ENCODE measurements around the gene C1orf216. TPM values are rescaled to one million over a fixed set of nuclear protein-coding genes. Genes with fewer than 3 reads are reported as not detected.

The C1orf216 gene
- total RNA-seq, 1 experiment from 2014 or later, result 13.9 TPM

DNA sequence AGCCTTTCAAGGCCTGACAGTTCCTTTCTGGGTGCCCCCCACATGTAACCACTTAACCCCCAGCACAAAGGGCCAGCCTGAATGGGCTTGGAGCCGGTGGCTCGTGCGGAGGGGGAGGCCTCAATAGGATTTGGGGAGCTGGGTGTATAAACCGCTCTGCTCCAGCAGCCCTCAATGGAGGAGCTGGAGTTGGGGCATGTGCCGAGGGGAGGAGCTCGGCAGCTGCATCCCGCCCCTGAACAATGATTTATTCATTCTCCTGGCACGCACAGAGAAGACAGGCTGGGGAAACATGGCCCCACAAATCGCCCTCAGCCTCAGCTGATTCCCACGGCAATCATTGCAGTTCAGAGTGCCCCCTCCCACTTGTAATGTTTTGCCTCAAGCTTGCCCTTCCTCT lies 6.9 kb upstream of the C1orf216 start:
- Histone ChIP-seq H3K27ac (ENCODE audit: low read depth, low read length) (no peak overlapping the region), H2AFZ (ENCODE audit: low read depth, low read length, poor library complexity, severe bottlenecking) (no peak overlapping the region), H4K20me1 (ENCODE audit: insufficient read depth) (no peaks in the 10 kb centered on the region), H3K9ac (ENCODE audit: low read length) (no peak overlapping the region), H3K36me3 (ENCODE audit: control insufficient read depth in 1 of 2, insufficient read depth in 2 of 2, low read length in 2 of 2) (no peaks in the 10 kb centered on the region), H3K27me3 (ENCODE audit: insufficient read depth, low read length) (no peaks in the 10 kb centered on the region), H3K9me2 (ENCODE audit: insufficient read depth) (no peaks in the 10 kb centered on the region), H3K4me2 (ENCODE audit: low read length) (no peak overlapping the region), H3K4me1 (ENCODE audit: control insufficient read depth in 1 of 2, insufficient read depth in 2 of 2, low read length in 2 of 2) (no peaks in the 10 kb centered on the region), H3K79me2 (ENCODE audit: insufficient read depth, low read length) (no peaks in the 10 kb centered on the region), H3K9me3 (ENCODE audit: control insufficient read depth in 1 of 2, insufficient read depth in 1 of 2, low read depth in 1 of 2, low read length in 2 of 2) (no peaks in the 10 kb centered on the region), H3K4me3 (replicated peaks in 1 of 2; ENCODE audit: low read depth in 1 of 2, low read length in 2 of 2) (no peak overlapping the region)
- BruUV-seq (replicated peaks), result no TSS peak
- RAD21 ChIA-PET (ENCODE audit: low non-redundant PET in 1 of 2, low total read pairs in 2 of 2, uncharacterized antibody in 2 of 2, unreplicated experiment in 2 of 2), result no interaction called here
- DNase-seq (ENCODE audit: low read depth, low spot score) (no peak), ATAC-seq (no peak)
- POLR2A ChIA-PET, result interaction anchor here (0.7 kb wide), 1 partner anchor 9 kb away, joined by 4 read pairs; no protein-coding TSS in a partner anchor
- intact Hi-C loops (cut with micrococcal nuclease), result no loop called here
- TF ChIP-seq SIN3A (IDR thresholded peaks at IDR 0.05; ENCODE audit: low read depth) (no peak), JUND (IDR thresholded peaks at IDR 0.05) (no peak), CBX3 (IDR thresholded peaks at IDR 0.05; ENCODE audit: low read depth) (no peak), RAD21 (IDR thresholded peaks at IDR 0.05; ENCODE audit: low read depth) (no peak), SP1 (IDR thresholded peaks at IDR 0.05; ENCODE audit: low read depth) (no peak), ZNF274 (IDR thresholded peaks at IDR 0.05; ENCODE audit: low read depth, low read length) (no peak), EZH2 (IDR thresholded peaks at IDR 0.05) (no peak), TCF7L2 (IDR thresholded peaks at IDR 0.05; ENCODE audit: borderline replicate concordance, extremely low read depth, insufficient read depth, insufficient read length) (no peak), ZFX (IDR thresholded peaks at IDR 0.05) (no peak), FOSL1 (IDR thresholded peaks at IDR 0.05; ENCODE audit: low read depth) (no peak), CEBPB (IDR thresholded peaks at IDR 0.05; ENCODE audit: low read depth) (no peak), POLR2A (IDR thresholded peaks at IDR 0.05; ENCODE audit: borderline replicate concordance, extremely low read depth, insufficient read depth, insufficient read length) (no peak), ELF1 (IDR thresholded peaks at IDR 0.05; ENCODE audit: borderline replicate concordance, low read depth) (no peak), POLR2AphosphoS5 (IDR thresholded peaks at IDR 0.05; ENCODE audit: low read depth, low read length) (no peak)
- TF ChIP-seq, protein P1, sequence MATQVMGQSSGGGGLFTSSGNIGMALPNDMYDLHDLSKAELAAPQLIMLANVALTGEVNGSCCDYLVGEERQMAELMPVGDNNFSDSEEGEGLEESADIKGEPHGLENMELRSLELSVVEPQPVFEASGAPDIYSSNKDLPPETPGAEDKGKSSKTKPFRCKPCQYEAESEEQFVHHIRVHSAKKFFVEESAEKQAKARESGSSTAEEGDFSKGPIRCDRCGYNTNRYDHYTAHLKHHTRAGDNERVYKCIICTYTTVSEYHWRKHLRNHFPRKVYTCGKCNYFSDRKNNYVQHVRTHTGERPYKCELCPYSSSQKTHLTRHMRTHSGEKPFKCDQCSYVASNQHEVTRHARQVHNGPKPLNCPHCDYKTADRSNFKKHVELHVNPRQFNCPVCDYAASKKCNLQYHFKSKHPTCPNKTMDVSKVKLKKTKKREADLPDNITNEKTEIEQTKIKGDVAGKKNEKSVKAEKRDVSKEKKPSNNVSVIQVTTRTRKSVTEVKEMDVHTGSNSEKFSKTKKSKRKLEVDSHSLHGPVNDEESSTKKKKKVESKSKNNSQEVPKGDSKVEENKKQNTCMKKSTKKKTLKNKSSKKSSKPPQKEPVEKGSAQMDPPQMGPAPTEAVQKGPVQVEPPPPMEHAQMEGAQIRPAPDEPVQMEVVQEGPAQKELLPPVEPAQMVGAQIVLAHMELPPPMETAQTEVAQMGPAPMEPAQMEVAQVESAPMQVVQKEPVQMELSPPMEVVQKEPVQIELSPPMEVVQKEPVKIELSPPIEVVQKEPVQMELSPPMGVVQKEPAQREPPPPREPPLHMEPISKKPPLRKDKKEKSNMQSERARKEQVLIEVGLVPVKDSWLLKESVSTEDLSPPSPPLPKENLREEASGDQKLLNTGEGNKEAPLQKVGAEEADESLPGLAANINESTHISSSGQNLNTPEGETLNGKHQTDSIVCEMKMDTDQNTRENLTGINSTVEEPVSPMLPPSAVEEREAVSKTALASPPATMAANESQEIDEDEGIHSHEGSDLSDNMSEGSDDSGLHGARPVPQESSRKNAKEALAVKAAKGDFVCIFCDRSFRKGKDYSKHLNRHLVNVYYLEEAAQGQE (IDR thresholded peaks at IDR 0.05; ENCODE audit: low read depth), result no peak
- TF ChIP-seq, protein P2, sequence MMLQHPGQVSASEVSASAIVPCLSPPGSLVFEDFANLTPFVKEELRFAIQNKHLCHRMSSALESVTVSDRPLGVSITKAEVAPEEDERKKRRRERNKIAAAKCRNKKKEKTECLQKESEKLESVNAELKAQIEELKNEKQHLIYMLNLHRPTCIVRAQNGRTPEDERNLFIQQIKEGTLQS (IDR thresholded peaks at IDR 0.05), result no peak
- CTCF ChIA-PET, result interaction anchor here (1.4 to 7.0 kb wide), 4 partner anchors 10 to 157 kb away, joined by 6 to 49 read pairs (median 18); partner anchors contain the start of genes C1orf216 and CLSPN
